Measurements from ENCODE around the gene PCP4L1. TPM values are rescaled to one million over a fixed set of nuclear protein-coding genes. Genes with fewer than 3 reads are reported as not detected.

Gene PCP4L1
- total RNA-seq, 1 experiment from 2014 or later = 0.83 TPM

GRCh38 chr1:161225534-161226319 is 32.8 kb upstream of the PCP4L1 start, which contains the start of gene TOMM40L:
Gene TOMM40L, plus strand, starts transcription at chr1:161226060. Its CDS starts 430 bp downstream, at chr1:161226490.
- Histone ChIP-seq H4K5ac (ENCODE audit: insufficient read length, low read depth, low read length) (no peak within 1 kb of the TSS), H2BK120ac (ENCODE audit: low read depth, low read length, poor library complexity, severe bottlenecking) (no peak within 1 kb of the TSS), H2BK20ac (ENCODE audit: low read depth, low read length, poor library complexity, severe bottlenecking) (no peak within 1 kb of the TSS), H3K18ac (ENCODE audit: insufficient read length, low read depth, low read length) (no peak within 1 kb of the TSS), H3K4me2 (ENCODE audit: insufficient read depth, insufficient read length, low read length) (peak within 1 kb of the TSS; percentile 79), H3T11ph (ENCODE audit: low read length) (no peak within 1 kb of the TSS), H3K23me2 (ENCODE audit: insufficient read length, low read depth, low read length, poor library complexity, severe bottlenecking) (no peaks in the 10 kb centered on the region), H3K79me1 (ENCODE audit: insufficient read depth, low read depth, low read length, poor library complexity, severe bottlenecking) (no peaks in the 10 kb centered on the region), H3K14ac (ENCODE audit: insufficient read depth, low read length) (no peak within 1 kb of the TSS), H2BK12ac (ENCODE audit: insufficient read length, low read depth, low read length) (no peak within 1 kb of the TSS), H3K79me2 (ENCODE audit: insufficient read depth, low read length) (no peaks in the 10 kb centered on the region), H4K20me1 (ENCODE audit: control insufficient read depth, insufficient read depth, insufficient read length) (no peaks in the 10 kb centered on the region), H4K91ac (ENCODE audit: insufficient read length, low read depth, low read length) (no peak within 1 kb of the TSS), H4K8ac (replicated peaks; ENCODE audit: insufficient read length, low read depth, low read length) (no peak within 1 kb of the TSS), H3K4me1 (ENCODE audit: insufficient read depth, low read length) (peaks cover 8% of the 10 kb centered on the region; the same call in 1 of the 2 replicates), H3K9ac (ENCODE audit: extremely low read depth, insufficient read length, low read length) (peak within 1 kb of the TSS; percentile 39), H3K9me3 (ENCODE audit: control insufficient read depth, low read depth, low read length) (no peaks in the 10 kb centered on the region), H3K56ac (ENCODE audit: insufficient read length, low read depth, low read length) (no peak within 1 kb of the TSS), H3K27ac (ENCODE audit: insufficient read length, low read depth, low read length) (no peak within 1 kb of the TSS), H3K27me3 (ENCODE audit: insufficient read depth, low read length) (no peaks in the 10 kb centered on the region), H2BK15ac (ENCODE audit: low read depth, low read length) (no peak within 1 kb of the TSS), H3K23ac (ENCODE audit: insufficient read length, low read depth, low read length) (no peak within 1 kb of the TSS), H2AFZ (ENCODE audit: low read length) (peak within 1 kb of the TSS; percentile 22), H3K4ac (ENCODE audit: low read depth, low read length) (no peak within 1 kb of the TSS), H2BK5ac (ENCODE audit: insufficient read length, low read length) (no peak within 1 kb of the TSS), H2AK5ac (ENCODE audit: insufficient read length, low read length) (no peak within 1 kb of the TSS)
- no CpG with 5 or more reads among the region's 16 CpGs for WGBS (ENCODE audit: extremely low coverage, insufficient read length, low lambda C conversion rate)
- Mint-ChIP-seq H3K27ac (peak within 1 kb of the TSS; percentile 65 to 99 (median 98)), H3K9me3 (no peaks in the 10 kb centered on the region), H3K27me3 (ENCODE audit: low read depth) (no peaks in the 10 kb centered on the region), H3K4me3 (peak within 1 kb of the TSS; percentile 99 to 100), H3K36me3 (ENCODE audit: insufficient read depth in 1 of 3, low read depth in 3 of 3) (peaks cover 18 to 21% (median 20%) of the 10 kb centered on the region in 3 experiments; a peak in 6 of 7 replicates), H3K4me1 (peaks cover 23 to 37% of the 10 kb centered on the region in 2 experiments)
- DNase-seq = peak; percentile 97
- TF ChIP-seq CTCF (conservative IDR thresholded peaks at IDR 0.05) = peak; percentile 66
